OCI-LY3 (cell line): ENCODE measurements around the gene EPHA8.

ENCODE experiments used
- EZH2phosphoT487 ChIP-seq: fragments of 200-600 bp; shearing (Covaris generic); IDR thresholded peaks from 2 replicates; pipeline ENCODE4 v1.6.1; 2018; ENCODE audit warnings: antibody characterized with exemption, mixed run types, low read depth
- TF ChIP-seq, protein P1 (sequence below): fragments of 200-600, 300-600 bp; sonication (generic); IDR thresholded peaks from 2 replicates; pipeline ENCODE4 v1.5.1; 2014; ENCODE audit warnings: antibody characterized with exemption, low read length, low read depth

DNA sequence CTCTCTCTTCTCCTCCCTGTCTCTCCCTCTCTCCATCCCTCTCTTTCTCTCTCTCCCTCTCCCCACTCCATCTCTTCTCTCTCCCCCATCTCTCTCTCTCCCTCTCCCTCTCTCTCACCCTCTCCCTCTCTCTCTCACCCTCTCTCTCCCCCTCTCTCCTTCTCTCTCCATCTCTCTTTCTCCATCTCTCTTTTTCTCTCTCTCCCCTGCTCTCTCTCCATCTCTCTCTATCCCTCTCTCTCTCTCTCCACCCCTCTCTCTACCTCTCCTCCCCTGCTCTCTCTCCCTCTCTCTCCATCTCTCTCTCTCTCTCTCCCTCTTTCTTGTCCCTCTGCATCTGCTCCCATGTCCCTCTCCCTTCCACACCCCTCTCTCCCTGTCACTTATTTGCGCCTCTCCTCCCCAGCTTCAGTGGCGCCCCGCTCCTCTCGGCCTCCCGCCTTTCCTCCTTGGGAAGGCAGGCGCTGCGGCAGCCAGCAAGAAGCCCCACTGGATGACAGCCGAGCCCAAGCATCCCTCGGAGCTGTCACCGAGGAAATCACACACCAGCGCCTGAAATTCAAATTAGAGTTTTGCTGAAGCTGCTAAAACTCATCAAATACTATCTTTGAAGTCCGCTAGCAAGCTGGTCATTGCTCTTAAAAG is 15.3 kb upstream of the EPHA8 start:
- TF ChIP-seq, protein P1, sequence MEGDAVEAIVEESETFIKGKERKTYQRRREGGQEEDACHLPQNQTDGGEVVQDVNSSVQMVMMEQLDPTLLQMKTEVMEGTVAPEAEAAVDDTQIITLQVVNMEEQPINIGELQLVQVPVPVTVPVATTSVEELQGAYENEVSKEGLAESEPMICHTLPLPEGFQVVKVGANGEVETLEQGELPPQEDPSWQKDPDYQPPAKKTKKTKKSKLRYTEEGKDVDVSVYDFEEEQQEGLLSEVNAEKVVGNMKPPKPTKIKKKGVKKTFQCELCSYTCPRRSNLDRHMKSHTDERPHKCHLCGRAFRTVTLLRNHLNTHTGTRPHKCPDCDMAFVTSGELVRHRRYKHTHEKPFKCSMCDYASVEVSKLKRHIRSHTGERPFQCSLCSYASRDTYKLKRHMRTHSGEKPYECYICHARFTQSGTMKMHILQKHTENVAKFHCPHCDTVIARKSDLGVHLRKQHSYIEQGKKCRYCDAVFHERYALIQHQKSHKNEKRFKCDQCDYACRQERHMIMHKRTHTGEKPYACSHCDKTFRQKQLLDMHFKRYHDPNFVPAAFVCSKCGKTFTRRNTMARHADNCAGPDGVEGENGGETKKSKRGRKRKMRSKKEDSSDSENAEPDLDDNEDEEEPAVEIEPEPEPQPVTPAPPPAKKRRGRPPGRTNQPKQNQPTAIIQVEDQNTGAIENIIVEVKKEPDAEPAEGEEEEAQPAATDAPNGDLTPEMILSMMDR, result no peak
- no peak for TF ChIP-seq EZH2phosphoT487
